HG03442 (cell line): ENCODE results near the gene ZNF385B.
A peak's percentile ranks its signal among the peaks of the same experiment; 100 is the strongest.

Experiments
- ATAC-seq: cut with Tn5 transposase; IDR thresholded peaks from one replicate; pipeline ENCODE4 v1.9.1; 2021; ENCODE audit warnings: mild to moderate bottlenecking, moderate library complexity; ENCODE audit not compliant: unreplicated experiment

Gene ZNF385B

GRCh38 chr2:179454443-179455171 lies 406.8 kb downstream of the ZNF385B start:
- no peak for ATAC-seq

- ATAC-seq, result peak; percentile 91
These were observed 412.4 kb downstream of the ZNF385B start for GRCh38 chr2:179449010-179449409.

- no peak for ATAC-seq
These were observed 413.5 kb downstream of the ZNF385B start for GRCh38 chr2:179447839-179448447.

- ATAC-seq, result no peak
These were observed 414.0 kb downstream of the ZNF385B start for GRCh38 chr2:179447421-179447820.

- ATAC-seq, result no peak
These were observed 414.8 kb downstream of the ZNF385B start for GRCh38 chr2:179446476-179447141.

GRCh38 chr2:179444056-179444455 lies 417.4 kb downstream of the ZNF385B start:
- ATAC-seq, result no peak

- ATAC-seq, result no peak
These were observed 418.2 kb downstream of the ZNF385B start for GRCh38 chr2:179443180-179443579.

- no peak for ATAC-seq
These were observed 419.2 kb downstream of the ZNF385B start for GRCh38 chr2:179442206-179442605.

- no peak for ATAC-seq
These were observed 419.9 kb downstream of the ZNF385B start for GRCh38 chr2:179441551-179441950.

- no peak for ATAC-seq
These were observed 420.7 kb downstream of the ZNF385B start for GRCh38 chr2:179440642-179441251.

GRCh38 chr2:179438654-179439053 lies 422.8 kb downstream of the ZNF385B start:
- ATAC-seq, result no peak

- no peak for ATAC-seq
These were observed 424.0 kb downstream of the ZNF385B start for GRCh38 chr2:179437430-179437829.

- no peak for ATAC-seq
These were observed 425.8 kb downstream of the ZNF385B start for GRCh38 chr2:179435566-179435965.

- ATAC-seq, result no peak
These were observed 426.4 kb downstream of the ZNF385B start for GRCh38 chr2:179435000-179435399.

GRCh38 chr2:179434357-179434756 lies 427.1 kb downstream of the ZNF385B start:
- no peak for ATAC-seq

- ATAC-seq, result no peak
These were observed 428.7 kb downstream of the ZNF385B start for GRCh38 chr2:179432751-179433150.

GRCh38 chr2:179429597-179429996 lies 431.8 kb downstream of the ZNF385B start:
- ATAC-seq, result no peak

- no peak for ATAC-seq
These were observed 432.3 kb downstream of the ZNF385B start for GRCh38 chr2:179429060-179429471.

GRCh38 chr2:179428649-179429048 lies 432.8 kb downstream of the ZNF385B start:
- no peak for ATAC-seq

- no peak for ATAC-seq
These were observed 434.3 kb downstream of the ZNF385B start for GRCh38 chr2:179427065-179427464.

GRCh38 chr2:179424571-179424970 lies 436.8 kb downstream of the ZNF385B start:
- no peak for ATAC-seq
